ENCODE results near the gene HSD11B1L. TPM values are rescaled to one million over a fixed set of nuclear protein-coding genes. Genes with fewer than 3 reads are reported as not detected.

Gene HSD11B1L
- total RNA-seq, 1 donor: 6.5 TPM

GRCh38 chr19:5673752-5674151 is 7.1 kb upstream of the HSD11B1L start:
- TF ChIP-seq CTCF (IDR thresholded peaks at IDR 0.05; ENCODE audit: insufficient read depth, low read depth, low read length): no peak
- no peak for DNase-seq (ENCODE audit: low read depth)
- no peak overlapping the region for H3K4me3 ChIP-seq (ENCODE audit: low read depth, low read length)

GRCh38 chr19:5674714-5675113 is 6.1 kb upstream of the HSD11B1L start:
- TF ChIP-seq CTCF (IDR thresholded peaks at IDR 0.05; ENCODE audit: insufficient read depth, low read depth, low read length): no peak
- DNase-seq (ENCODE audit: low read depth): no peak
- no peak overlapping the region for H3K4me3 ChIP-seq (ENCODE audit: low read depth, low read length)

- H3K4me3 ChIP-seq (ENCODE audit: low read depth, low read length): no peak overlapping the region
- no peak for TF ChIP-seq CTCF (IDR thresholded peaks at IDR 0.05; ENCODE audit: insufficient read depth, low read depth, low read length)
- no peak for DNase-seq (ENCODE audit: low read depth)
Observed at GRCh38 chr19:5676105-5676771, 4.6 kb upstream of the HSD11B1L start.

GRCh38 chr19:5676772-5677105 is 4.1 kb upstream of the HSD11B1L start:
- no peak overlapping the region for H3K4me3 ChIP-seq (ENCODE audit: low read depth, low read length)
- TF ChIP-seq CTCF (IDR thresholded peaks at IDR 0.05; ENCODE audit: insufficient read depth, low read depth, low read length): no peak
- no peak for DNase-seq (ENCODE audit: low read depth)

GRCh38 chr19:5677136-5677535 is 3.7 kb upstream of the HSD11B1L start:
- H3K4me3 ChIP-seq (ENCODE audit: low read depth, low read length): no peak overlapping the region
- no peak for TF ChIP-seq CTCF (IDR thresholded peaks at IDR 0.05; ENCODE audit: insufficient read depth, low read depth, low read length)
- DNase-seq (ENCODE audit: low read depth): no peak

GRCh38 chr19:5677580-5677979 is 3.2 kb upstream of the HSD11B1L start:
- H3K4me3 ChIP-seq (ENCODE audit: low read depth, low read length): no peak overlapping the region
- TF ChIP-seq CTCF (IDR thresholded peaks at IDR 0.05; ENCODE audit: insufficient read depth, low read depth, low read length): no peak
- DNase-seq (ENCODE audit: low read depth): no peak

GRCh38 chr19:5678071-5678718 is 2.6 kb upstream of the HSD11B1L start:
- no peak for TF ChIP-seq CTCF (IDR thresholded peaks at IDR 0.05; ENCODE audit: insufficient read depth, low read depth, low read length)
- no peak for DNase-seq (ENCODE audit: low read depth)
- H3K4me3 ChIP-seq (ENCODE audit: low read depth, low read length): no peak overlapping the region
